Activated CD4-positive, alpha-beta T cell treated with anti-CD3 and anti-CD28 coated beads, Interleukin-10, Interleukin-2, amounts not matched to agents 100 ng/mL and 50 ng/mL, durations not matched to agents 16 hours and 8 hours (primary cell): ENCODE results near the gene ITGA8.
"Not testable (repeated sequence)": the region's sequence is repeated elsewhere in the genome, so short reads cannot be mapped to it uniquely, and the experiment has no call there.

Experiments
- DNase-seq: peaks from one replicate; pipeline ENCODE4 v3.0.0-alpha.2; 2020

The ITGA8 gene

DNA sequence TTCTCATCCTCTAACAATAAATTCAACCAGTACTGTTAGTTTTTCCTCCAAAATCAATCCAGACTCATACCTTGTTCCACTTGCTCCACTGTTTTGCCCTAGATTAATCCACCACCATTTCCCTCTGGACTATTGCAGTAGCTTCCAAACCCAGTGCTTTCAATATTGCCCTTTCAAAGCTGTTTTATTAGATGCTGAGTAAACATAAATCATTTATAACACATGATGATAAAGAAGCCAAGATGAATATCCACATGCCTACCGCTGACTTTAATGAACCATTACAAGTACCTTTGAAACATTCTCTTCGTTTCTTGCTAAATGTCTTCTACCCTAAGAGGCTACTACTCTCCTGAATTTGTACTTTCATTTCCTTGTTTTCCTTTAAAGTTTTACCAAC lies 174.5 kb downstream of the ITGA8 start:
- no peak for DNase-seq

- DNase-seq = no peak
Observed at GRCh38 chr10:15543994-15544393, 175.7 kb downstream of the ITGA8 start.

DNA sequence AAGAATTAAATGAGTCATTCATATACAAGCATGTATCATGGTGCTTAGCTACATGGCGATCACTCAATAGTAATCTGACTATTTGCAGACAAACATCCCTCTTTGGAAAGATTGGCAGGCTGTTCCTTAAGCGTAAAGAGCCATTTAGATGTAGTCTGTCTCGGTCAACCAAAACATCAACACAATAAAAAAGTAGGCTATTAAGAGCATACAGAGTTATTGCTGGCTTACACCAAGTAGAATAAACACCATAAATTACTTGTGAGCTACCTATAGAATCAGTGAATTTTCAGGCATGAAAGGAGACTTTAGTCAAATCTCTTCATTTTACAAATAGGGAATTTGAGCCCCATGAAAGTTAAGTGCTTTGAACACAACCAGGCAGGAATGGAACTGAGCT lies 176.9 kb downstream of the ITGA8 start:
- no peak for DNase-seq

- DNase-seq = no peak
Observed at GRCh38 chr10:15541376-15541775, 178.3 kb downstream of the ITGA8 start.

DNA sequence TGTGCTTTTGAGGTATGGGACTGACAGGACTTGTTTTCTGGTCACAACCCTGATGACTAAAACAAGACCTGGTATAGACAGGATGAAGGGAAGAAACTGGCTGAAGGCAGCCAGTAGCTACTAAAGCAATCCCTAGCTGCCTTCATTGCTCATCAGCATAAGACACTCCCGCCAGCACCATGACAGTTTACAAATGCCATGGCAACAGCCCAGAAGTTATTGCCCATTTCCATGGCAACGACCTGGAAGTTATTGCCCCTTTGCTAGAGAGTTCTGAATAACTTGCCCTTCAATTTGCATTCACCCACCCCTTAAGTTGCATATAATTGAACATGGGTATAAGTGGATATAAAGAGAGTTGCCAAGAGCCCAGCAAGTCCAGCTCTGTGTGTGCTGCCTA lies 179.0 kb downstream of the ITGA8 start:
- no peak for DNase-seq

- DNase-seq = no peak
Observed at GRCh38 chr10:15539262-15539661, 180.5 kb downstream of the ITGA8 start.

DNA sequence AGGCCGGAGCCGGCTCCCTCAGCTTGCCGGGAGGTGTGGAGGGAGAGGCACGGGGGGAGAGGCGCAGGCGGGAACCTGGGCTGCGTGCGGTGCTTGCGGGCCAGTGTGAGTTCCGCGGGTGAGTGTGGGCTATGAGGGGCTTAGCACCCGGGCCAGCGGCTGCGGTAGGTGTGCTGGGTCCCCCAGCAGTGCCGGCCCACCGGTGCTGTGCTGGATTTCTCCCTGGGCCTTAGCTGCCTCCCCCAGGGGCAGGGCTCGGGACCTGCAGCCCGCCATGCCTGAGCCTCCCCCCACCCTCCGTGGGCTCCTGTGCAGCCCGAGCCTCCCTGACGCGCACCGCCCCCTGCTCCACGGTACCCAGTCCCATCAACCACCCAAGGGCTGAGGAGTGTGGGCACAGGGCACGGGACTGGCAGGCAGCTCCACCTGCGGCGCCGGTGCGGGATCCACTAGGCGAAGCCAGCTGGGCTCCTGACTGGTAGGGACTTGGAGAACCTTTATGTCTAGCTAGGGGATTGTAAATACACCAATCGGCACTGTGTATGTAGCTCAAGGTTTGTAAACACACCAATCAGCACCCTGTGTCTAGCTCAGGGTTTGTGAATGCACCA lies 184.7 kb downstream of the ITGA8 start:
- DNase-seq = not testable (repeated sequence)

GRCh38 chr10:15531927-15532722 lies 187.6 kb downstream of the ITGA8 start:
- no peak for DNase-seq

DNA sequence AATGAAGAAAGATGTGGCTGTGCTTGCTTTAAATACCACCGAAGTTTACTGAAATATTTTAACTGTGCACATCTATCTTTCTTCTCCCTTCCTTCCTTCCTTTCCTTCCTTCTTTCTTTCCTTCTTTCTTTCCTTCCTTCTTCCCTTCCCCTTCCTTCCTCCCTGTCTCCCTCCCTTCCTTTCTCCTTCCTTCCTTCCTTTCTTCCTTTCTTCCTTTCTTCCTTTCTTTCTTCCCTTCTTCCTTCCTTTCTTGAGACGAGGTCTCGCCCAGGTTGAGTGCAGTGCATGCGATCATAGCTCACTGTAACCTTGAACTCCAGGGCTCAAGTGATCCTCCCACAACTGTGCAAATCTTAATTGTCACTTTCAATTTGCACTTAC lies 190.9 kb downstream of the ITGA8 start:
- DNase-seq = no peak

- no peak for DNase-seq
Observed at GRCh38 chr10:15526754-15527153, 193.0 kb downstream of the ITGA8 start.

DNA sequence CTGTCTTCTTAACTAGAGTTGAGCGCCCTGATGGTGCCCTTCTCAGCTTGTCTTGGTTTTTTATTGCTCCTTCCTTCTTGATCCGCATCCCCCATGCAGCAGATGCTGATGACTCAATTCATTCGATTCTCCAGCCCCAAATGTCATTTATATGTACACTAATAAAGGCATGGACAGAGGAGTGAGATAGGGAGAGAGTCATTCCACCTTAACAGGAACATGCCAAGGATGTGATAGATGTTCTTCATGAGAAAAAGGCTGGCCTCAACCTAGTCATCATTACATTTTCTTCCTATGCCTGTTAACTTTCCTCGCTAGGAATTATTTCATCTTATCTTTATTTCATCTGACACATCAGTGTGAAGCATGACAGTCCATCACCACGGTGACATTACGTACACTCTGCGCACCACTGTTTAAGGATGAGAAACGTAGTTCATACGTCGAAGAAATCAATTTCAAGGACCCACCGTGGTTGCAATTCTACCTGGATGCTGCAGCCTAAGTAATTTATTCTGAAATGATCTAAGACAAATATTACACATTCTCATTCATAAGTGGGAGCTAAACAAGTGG lies 198.3 kb downstream of the ITGA8 start:
- no peak for DNase-seq

DNA sequence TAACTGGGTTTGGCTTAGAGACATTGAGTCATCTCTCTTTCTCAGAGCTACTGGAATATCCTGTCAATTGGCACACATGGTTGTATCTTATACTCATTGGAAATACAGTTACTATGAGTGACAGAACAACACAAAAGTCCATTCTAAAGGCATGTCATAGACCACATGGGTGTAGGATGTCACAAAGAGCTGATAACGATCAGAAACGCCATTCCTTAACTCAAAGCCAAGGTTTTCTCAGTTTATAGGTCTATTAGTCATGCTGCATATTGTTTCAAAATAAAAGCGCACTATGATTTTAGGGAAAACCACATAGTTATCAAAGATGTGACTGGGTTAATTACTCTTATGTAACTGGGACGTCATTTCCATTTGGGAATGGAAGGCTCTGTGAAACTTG lies 201.5 kb downstream of the ITGA8 start:
- DNase-seq = no peak

GRCh38 chr10:15516256-15517085 lies 203.3 kb downstream of the ITGA8 start:
- peak; percentile 43 for DNase-seq

DNA sequence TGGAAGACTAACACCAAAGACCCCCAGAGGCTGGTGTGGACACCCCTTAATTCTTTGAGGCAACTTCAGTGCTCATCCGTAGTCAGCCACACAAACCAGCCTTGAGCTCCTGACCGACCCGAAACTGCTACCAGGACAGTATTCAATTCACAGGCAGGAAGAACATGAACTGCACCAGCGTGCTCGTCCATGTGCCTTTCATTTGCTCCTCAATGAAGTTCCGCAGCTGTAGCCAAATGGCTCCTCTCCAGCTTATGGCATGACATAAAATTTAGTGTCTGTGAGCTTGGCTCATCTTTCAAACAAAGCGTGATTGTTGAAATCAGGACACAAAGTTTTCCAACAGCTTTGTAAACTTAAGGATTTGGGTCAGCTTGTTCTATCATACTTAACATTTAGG lies 204.5 kb downstream of the ITGA8 start:
- DNase-seq = no peak

DNA sequence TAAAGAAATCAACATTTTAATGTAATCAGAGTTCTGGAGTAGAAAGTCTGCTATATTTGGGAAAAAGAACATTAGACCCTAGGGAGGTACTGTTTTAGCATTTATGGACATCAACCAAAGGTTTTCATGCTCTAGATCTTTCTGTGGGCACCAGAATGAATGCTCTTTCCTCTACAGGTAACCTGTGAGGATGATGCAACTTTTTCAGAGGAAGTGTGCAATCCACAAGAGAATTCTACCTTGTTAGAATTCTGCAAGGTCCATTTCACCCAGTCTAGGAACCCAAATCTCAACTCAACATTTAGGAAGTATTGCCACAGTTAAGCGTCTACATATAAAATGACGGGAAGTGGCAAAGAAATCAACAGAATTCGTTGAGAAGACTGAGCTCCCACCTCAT lies 208.8 kb downstream of the ITGA8 start:
- no peak for DNase-seq

DNA sequence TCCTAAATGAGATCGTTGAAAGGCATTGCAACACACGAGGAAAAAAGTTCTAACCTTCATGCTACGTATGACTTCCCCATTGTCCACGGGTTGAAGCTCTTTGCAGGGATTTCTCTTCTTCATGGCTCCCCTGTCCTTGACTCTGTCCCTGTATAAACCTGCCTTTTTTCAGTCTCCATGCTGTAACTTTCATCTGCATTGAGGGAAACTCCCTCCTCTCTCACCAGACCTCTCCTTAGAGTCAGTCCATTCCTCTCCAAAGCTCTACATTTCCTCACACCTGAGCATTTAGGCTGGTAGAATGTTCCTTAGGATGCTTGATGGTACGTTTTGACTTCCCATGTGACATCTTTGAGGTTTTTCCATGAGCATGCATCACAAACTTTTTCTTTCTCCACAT lies 214.4 kb downstream of the ITGA8 start:
- DNase-seq = no peak

DNA sequence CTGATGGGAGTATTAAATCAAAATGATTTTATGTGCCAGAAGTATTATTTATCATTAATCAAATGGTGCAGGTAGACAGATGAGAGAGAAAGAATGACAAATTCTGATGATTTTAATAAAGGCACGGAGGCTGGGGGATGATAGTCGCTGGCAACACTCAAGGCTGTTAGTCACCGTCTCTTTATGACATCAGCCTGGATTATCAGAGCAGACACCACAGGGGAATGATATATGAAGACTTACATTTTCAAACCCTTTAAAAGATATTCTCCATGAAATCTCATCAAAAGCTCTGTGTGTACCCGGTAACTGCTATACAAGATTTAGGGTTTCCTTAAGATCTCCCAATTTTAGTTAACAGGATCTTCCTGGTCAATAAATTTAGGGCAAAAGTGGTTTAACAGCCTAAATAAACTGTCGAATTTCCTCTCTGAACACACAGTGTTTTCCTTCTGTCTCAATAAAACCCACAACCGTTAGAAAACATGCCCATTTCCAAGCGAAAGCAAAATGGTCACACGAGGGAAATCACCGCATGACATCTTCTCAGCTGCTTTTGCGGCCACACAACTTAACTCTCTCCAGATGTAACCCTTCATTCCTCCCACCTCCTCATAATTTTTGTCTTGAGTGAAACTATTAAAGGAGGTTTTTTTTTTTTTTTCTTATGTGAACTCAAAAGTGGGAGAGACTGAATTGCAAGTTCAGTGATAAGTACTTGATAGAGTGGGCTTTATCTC lies 215.5 kb downstream of the ITGA8 start:
- peak; percentile 30 for DNase-seq

DNA sequence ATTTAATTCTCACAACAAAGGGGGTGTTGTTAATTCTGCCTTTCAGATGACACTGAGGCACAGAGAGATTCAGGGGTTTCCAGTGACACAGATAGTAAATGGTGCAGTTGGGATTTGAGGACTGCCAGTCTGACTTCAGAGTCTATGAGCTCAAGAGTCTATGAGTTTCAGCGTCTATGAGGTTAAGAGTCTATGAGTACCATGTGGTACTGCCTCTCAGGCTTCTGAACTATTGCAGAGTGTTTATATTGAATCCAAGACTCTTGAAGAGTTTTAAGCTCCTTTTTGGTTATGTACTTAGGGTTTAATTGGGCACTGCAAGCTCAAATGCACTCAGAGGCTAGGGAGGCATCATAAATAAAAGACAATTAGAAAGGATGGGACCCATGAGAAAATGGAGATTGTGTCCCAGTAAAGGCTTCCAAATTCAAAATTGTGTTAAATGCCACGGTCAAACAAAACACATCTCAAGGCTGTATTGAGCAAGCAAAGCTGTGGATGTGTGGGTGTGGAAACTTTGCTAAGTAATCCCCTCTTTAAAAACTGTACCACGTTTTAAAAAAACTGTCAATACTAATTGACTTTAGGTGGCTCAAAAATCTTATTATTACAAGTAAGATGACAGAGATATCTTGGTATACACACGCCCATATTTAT lies 224.7 kb downstream of the ITGA8 start:
- no peak for DNase-seq

GRCh38 chr10:15491856-15492642 lies 227.7 kb downstream of the ITGA8 start:
- no peak for DNase-seq

- no peak for DNase-seq
Observed at GRCh38 chr10:15489431-15489830, 230.3 kb downstream of the ITGA8 start.

GRCh38 chr10:15487376-15487775 lies 232.3 kb downstream of the ITGA8 start:
- no peak for DNase-seq
